K562 (cell line): Measurements from ENCODE around the gene AURKB. TPM values are rescaled to one million over a fixed set of nuclear protein-coding genes. Genes with fewer than 3 reads are reported as not detected.
A peak's percentile ranks its signal among the peaks of the same experiment; 100 is the strongest.

Source experiments
- CTCFL ChIP-seq: IDR thresholded peaks from 2 replicates; pipeline ENCODE4 v1.6.1; 2011; ENCODE audit warnings: borderline replicate concordance, low read depth, mild to moderate bottlenecking, moderate library complexity, low read length; ENCODE audit not compliant: insufficient read depth, poor library complexity, severe bottlenecking
- E4F1 ChIP-seq: fragments of 250-450 bp; sonication (Bioruptor Pico); IDR thresholded peaks from 2 replicates; pipeline ENCODE4 v1.5.0; 2021; ENCODE audit warnings: mild to moderate bottlenecking, borderline replicate concordance
- EGR1 ChIP-seq: fragments of 450-650 bp; conservative IDR thresholded peaks from 2 replicates; pipeline ENCODE4 v1.6.1; 2017; ENCODE audit warnings: mild to moderate bottlenecking
- ELF2 ChIP-seq: fragments of 250-450 bp; sonication (Bioruptor Pico); IDR thresholded peaks from 2 replicates; pipeline ENCODE4 v1.5.0; 2021; ENCODE audit warnings: mild to moderate bottlenecking
- ESRRA ChIP-seq: fragments of 450-650 bp; IDR thresholded peaks from 2 replicates; pipeline ENCODE4 v1.6.1; 2014; ENCODE audit warnings: low read depth, mild to moderate bottlenecking, moderate library complexity, borderline replicate concordance
- HCFC1 ChIP-seq: IDR thresholded peaks from 2 replicates; pipeline ENCODE4 v1.6.1; 2012; ENCODE audit warnings: low read depth, low read length, improper control_type of control experiment
- MAFG ChIP-seq: fragments of 450-650 bp; conservative IDR thresholded peaks from 2 replicates; pipeline ENCODE4 v1.6.1; 2016; ENCODE audit warnings: missing genetic modification characterization, missing compliant biosample characterization
- NR2C2 ChIP-seq, 2 experiments: fragments of 200-800 bp in 1 of 2; sonication (Bioruptor generic) in 1 of 2; sonication (generic) in 1 of 2; formaldehyde crosslinking in 1 of 2; IDR thresholded peaks; 2 replicates each; pipeline versions ENCODE4 v1.6.1 to v1.8.0; 2016 to 2022; ENCODE audit warnings: mild to moderate bottlenecking in 1 of 2, missing compliant biosample characterization in 1 of 2, missing genetic modification characterization in 1 of 2, missing genetic modification reagents in 1 of 2
- POLR2A ChIP-seq: fragments of 450-650 bp; conservative IDR thresholded peaks from 2 replicates; pipeline ENCODE4 v1.6.1; 2016
- PYGO2 ChIP-seq: fragments of 450-650 bp; IDR thresholded peaks from 2 replicates; pipeline ENCODE4 v1.6.1; 2016; ENCODE audit warnings: mild to moderate bottlenecking, missing genetic modification characterization, moderate library complexity, missing compliant biosample characterization
- RAD21 ChIP-seq, 2 experiments: fragments of 250-450 bp in 1 of 2; fragments of 450-650 bp in 1 of 2; sonication (Bioruptor Pico) in 1 of 2; formaldehyde crosslinking in 1 of 2; IDR thresholded peaks in 1 of 2; conservative IDR thresholded peaks in 1 of 2; 2 replicates each; pipeline versions ENCODE4 v1.4.0 to v1.8.0; 2020 to 2022; ENCODE audit warnings: mild to moderate bottlenecking in 2 of 2, moderate library complexity in 1 of 2
- TCF7L2 ChIP-seq: fragments of 150-350 bp; IDR thresholded peaks from 2 replicates; pipeline ENCODE4 v1.6.1; 2016; ENCODE audit warnings: low read depth, mild to moderate bottlenecking, low read length, moderate library complexity
- ZBTB7A ChIP-seq: IDR thresholded peaks from 2 replicates; pipeline ENCODE4 v1.6.1; 2011; ENCODE audit warnings: low read depth, mild to moderate bottlenecking, low read length, moderate library complexity, borderline replicate concordance; ENCODE audit not compliant: control insufficient read depth
- ZNF24 ChIP-seq: fragments of 450-650 bp; IDR thresholded peaks from 2 replicates; pipeline ENCODE4 v1.6.1; 2016
- polyA plus RNA-seq, 8 experiments: library from polyadenylated mRNA; depleted of rRNA in 4 of 8; stranded (reverse) in 5 of 8; unstranded in 3 of 8; fragments of >200 nt; fragmentation: Nextera tagmentation in 2 of 8; fragmentation: Illumina TruSeq in 1 of 8; extraction: Ambion mirVana in 2 of 8; extraction: Trizol in 1 of 8; gene quantifications; 2 replicates each; pipeline versions ENCODE4 v1.2.1 to v1.2.3, GENCODE V29; 2011 to 2014; ENCODE audit warnings: inconsistent platforms in 1 of 8, missing spikeins in 1 of 8
- total RNA-seq, 7 experiments: library from RNA; depleted of rRNA in 6 of 7; stranded (reverse); fragments of >200 nt in 6 of 7; fragmentation: Illumina TruSeq in 2 of 7; extraction: Trizol in 2 of 7; gene quantifications; 2 replicates each; pipeline versions ENCODE4 v1.2.1 to v1.2.3, GENCODE V29; 2011 to 2021; ENCODE audit warnings: low replicate concordance in 1 of 7
- TF ChIP-seq, protein P1 (sequence below): fragments of 450-650 bp; formaldehyde crosslinking; IDR thresholded peaks from 2 replicates; pipeline ENCODE4 v1.4.0; 2020; ENCODE audit warnings: mild to moderate bottlenecking, moderate library complexity

Gene AURKB
- total and polyA plus RNA-seq, 9 of the 15 experiments (the other 6 are each of a cell fraction or from before 2014, with no cell fraction given), result 27.2 to 114 (median 74.8) TPM

DNA sequence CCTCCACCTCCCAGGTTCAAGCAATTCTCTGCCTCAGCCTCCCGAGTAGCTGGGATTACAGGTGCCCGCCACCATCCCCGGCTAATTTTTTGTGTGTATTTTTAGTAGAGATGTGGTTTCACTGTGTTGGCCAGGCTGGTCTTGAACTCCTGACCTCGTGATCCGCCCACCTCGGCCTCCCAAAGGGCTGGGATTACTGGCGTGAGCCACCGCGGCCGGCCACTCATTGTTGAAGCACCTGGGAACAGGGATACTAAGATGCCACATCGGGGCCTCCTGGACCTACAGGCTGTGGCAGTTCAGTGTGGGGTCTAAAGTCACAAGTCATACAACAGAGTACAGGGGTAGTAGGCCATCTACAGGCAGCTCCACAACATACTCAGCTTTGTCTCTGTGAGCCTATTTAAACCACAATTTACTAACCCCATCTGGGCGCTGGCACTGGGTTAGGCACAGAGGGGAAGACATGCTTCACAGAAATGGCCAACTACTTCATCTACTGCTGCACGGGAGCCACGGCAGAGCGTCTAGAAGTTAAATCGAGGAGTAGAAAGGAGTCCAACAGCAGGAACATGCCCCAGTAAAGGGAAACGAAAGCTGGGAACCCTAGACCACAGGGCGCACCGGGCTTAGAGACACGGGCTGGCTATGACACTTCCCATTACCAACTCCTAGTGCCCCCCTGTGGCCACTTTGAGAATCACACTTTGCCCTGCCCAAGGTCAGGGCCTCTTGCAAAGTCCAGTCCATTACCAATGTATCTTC lies 51.9 kb downstream of the AURKB start (continued):
- TF ChIP-seq ESRRA (peak; percentile 93), CTCFL (peak; percentile 74), TCF7L2 (no peak), E4F1 (CRISPR knock-in tag) (no peak), POLR2A (0 out of 2 replicates have a peak, but pooled peaks have one; percentile 25), PYGO2 (tag) (no peak), EGR1 (peak; percentile 23; the same call in 1 of the 2 replicates), HCFC1 (peak; percentile 16; the same call in 1 of the 2 replicates), ZBTB7A (no peak), NR2C2 (CRISPR knock-in tag; IDR thresholded peaks at IDR 0.05) (no peak), NR2C2 (tag; IDR thresholded peaks at IDR 0.05) (peak; percentile 39; the same call in 1 of the 2 replicates), RAD21 (CRISPR knock-in tag; conservative IDR thresholded peaks at IDR 0.05 in 1 of 2, IDR thresholded peaks at IDR 0.05 in 1 of 2) (peak; percentile 44 to 65), MAFG (tag) (no peak), ELF2 (CRISPR knock-in tag) (no peak), ZNF24 (no peak)
- TF ChIP-seq, protein P1, sequence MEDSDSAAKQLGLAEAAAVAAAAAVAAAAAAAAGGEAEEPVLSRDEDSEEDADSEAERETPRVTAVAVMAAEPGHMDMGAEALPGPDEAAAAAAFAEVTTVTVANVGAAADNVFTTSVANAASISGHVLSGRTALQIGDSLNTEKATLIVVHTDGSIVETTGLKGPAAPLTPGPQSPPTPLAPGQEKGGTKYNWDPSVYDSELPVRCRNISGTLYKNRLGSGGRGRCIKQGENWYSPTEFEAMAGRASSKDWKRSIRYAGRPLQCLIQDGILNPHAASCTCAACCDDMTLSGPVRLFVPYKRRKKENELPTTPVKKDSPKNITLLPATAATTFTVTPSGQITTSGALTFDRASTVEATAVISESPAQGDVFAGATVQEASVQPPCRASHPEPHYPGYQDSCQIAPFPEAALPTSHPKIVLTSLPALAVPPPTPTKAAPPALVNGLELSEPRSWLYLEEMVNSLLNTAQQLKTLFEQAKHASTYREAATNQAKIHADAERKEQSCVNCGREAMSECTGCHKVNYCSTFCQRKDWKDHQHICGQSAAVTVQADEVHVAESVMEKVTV (CRISPR knock-in tag), result 0 out of 2 replicates have a peak, but pooled peaks have one; percentile 13
